Measurements from ENCODE around the gene SAMD5.

DNA sequence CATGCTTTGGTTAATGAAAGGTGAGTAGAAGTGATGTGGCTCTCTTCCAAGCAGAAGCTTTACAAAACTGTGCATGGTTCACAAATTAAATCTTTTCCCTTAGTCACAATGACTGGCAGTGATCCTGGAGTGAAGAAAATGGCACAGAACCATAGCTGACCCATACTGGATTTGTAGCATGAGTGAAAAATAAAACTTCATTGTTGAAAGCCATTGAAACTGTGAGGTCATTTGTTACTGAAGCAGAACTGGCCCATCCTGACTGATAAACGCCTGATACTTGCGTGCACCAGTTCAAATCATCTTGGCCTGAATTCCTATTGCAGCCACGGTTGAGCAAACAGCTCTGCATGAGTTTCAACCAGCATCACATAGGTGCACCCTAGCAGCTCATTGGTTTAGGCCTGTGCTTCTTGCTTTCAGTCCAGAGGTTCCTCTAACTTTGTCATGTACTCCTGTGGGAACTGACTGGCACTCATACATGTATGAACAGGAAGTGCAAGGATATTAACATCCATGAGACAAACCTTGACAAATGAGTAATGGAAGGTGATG is 40.5 kb downstream of the SAMD5 start:
- TF ChIP-seq ATF3 (IDR thresholded peaks at IDR 0.05) (no peak), CTCF (IDR thresholded peaks at IDR 0.05 in 2 of 3, conservative IDR thresholded peaks at IDR 0.05 in 1 of 3; ENCODE audit: borderline replicate concordance in 1 of 3, insufficient read depth in 1 of 3, low read depth in 2 of 3, low read length in 2 of 3) (no peak)
